HG03159 (cell line): ENCODE results near the gene PFKFB1.

Experiments
- ATAC-seq: cut with Tn5 transposase; IDR thresholded peaks from one replicate; pipeline ENCODE4 v1.9.1; 2021; ENCODE audit warnings: mild to moderate bottlenecking, moderate library complexity; ENCODE audit not compliant: unreplicated experiment

The PFKFB1 gene

GRCh38 chrX:54928876-54929275 is 65.1 kb downstream of the PFKFB1 start:
- no peak for ATAC-seq

- no peak for ATAC-seq
Observed at GRCh38 chrX:54926978-54927377, 67.0 kb downstream of the PFKFB1 start.

GRCh38 chrX:54923376-54923775 is 70.6 kb downstream of the PFKFB1 start:
- ATAC-seq: no peak

GRCh38 chrX:54922547-54922946 is 71.4 kb downstream of the PFKFB1 start:
- ATAC-seq: no peak

GRCh38 chrX:54921427-54922021 is 72.5 kb downstream of the PFKFB1 start:
- ATAC-seq: peak; percentile 59

GRCh38 chrX:54920610-54921426 is 73.2 kb downstream of the PFKFB1 start, which contains the start of gene TRO:
TSS of gene TRO (plus strand) at chrX:54920824. CDS start at chrX:54922247, 1,423 bp downstream.
- ATAC-seq: peak; percentile 22

GRCh38 chrX:54909941-54910340 is 84.0 kb downstream of the PFKFB1 start:
- no peak for ATAC-seq

GRCh38 chrX:54894159-54894558 is 99.8 kb downstream of the PFKFB1 start:
- ATAC-seq: no peak

- ATAC-seq: no peak
Observed at GRCh38 chrX:54891573-54891972, 102.4 kb downstream of the PFKFB1 start.

- ATAC-seq: no peak
Observed at GRCh38 chrX:54885740-54886139, 108.2 kb downstream of the PFKFB1 start.
